Measurements from ENCODE around the gene LGMN.

DNA sequence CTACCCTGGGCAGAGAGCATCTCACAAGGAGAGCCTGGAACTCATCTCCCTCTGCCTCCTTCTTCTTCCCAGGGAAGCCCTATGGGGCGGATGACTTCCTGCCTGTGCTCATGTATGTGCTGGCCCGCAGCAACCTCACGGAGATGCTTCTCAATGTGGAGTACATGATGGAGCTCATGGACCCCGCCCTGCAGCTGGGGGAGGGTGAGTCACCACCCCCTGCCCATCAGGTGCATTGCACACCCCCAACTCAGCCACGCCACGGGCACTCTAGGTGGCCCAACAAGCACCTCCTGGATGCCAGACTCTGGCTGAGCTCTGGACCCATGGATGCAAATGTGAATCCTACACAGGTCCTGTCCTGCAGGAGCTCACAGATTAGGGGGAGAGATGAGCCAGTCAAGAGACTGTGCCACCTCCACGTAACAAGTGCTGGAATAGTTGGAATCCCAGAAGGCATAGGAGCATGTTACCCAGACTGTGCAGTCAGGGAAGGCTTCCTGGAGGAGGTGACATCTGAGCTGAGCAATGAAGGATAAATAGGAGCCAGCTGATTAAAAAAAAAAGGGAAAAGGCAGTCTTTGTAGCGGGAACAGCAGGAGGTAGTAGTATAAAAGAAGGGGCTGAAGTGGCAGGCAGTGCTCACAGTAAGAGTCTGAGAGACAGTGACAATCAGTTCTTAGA lies 71.9 kb downstream of the LGMN start:
- no peak for TF ChIP-seq NFIC (IDR thresholded peaks at IDR 0.05)
- no peak for TF ChIP-seq EP300 (IDR thresholded peaks at IDR 0.05; ENCODE audit: borderline replicate concordance)
- TF ChIP-seq TEAD4 (IDR thresholded peaks at IDR 0.05), result no peak
- TF ChIP-seq, protein P1, sequence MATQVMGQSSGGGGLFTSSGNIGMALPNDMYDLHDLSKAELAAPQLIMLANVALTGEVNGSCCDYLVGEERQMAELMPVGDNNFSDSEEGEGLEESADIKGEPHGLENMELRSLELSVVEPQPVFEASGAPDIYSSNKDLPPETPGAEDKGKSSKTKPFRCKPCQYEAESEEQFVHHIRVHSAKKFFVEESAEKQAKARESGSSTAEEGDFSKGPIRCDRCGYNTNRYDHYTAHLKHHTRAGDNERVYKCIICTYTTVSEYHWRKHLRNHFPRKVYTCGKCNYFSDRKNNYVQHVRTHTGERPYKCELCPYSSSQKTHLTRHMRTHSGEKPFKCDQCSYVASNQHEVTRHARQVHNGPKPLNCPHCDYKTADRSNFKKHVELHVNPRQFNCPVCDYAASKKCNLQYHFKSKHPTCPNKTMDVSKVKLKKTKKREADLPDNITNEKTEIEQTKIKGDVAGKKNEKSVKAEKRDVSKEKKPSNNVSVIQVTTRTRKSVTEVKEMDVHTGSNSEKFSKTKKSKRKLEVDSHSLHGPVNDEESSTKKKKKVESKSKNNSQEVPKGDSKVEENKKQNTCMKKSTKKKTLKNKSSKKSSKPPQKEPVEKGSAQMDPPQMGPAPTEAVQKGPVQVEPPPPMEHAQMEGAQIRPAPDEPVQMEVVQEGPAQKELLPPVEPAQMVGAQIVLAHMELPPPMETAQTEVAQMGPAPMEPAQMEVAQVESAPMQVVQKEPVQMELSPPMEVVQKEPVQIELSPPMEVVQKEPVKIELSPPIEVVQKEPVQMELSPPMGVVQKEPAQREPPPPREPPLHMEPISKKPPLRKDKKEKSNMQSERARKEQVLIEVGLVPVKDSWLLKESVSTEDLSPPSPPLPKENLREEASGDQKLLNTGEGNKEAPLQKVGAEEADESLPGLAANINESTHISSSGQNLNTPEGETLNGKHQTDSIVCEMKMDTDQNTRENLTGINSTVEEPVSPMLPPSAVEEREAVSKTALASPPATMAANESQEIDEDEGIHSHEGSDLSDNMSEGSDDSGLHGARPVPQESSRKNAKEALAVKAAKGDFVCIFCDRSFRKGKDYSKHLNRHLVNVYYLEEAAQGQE (IDR thresholded peaks at IDR 0.05; ENCODE audit: low read depth), result no peak
- no peak for TF ChIP-seq TAF1 (IDR thresholded peaks at IDR 0.05; ENCODE audit: low read depth)
- TF ChIP-seq YY1 (IDR thresholded peaks at IDR 0.05; ENCODE audit: low read depth), result no peak
- TF ChIP-seq CREB1 (IDR thresholded peaks at IDR 0.05; ENCODE audit: low read depth), result no peak

Data from Ishikawa (cell line).